HG02885 (cell line): ENCODE results near the gene ANXA2.

Experiments
- ATAC-seq: cut with Tn5 transposase; IDR thresholded peaks from one replicate; pipeline ENCODE4 v1.9.1; 2021; ENCODE audit warnings: mild to moderate bottlenecking; ENCODE audit not compliant: unreplicated experiment, poor library complexity

ANXA2 gene

DNA sequence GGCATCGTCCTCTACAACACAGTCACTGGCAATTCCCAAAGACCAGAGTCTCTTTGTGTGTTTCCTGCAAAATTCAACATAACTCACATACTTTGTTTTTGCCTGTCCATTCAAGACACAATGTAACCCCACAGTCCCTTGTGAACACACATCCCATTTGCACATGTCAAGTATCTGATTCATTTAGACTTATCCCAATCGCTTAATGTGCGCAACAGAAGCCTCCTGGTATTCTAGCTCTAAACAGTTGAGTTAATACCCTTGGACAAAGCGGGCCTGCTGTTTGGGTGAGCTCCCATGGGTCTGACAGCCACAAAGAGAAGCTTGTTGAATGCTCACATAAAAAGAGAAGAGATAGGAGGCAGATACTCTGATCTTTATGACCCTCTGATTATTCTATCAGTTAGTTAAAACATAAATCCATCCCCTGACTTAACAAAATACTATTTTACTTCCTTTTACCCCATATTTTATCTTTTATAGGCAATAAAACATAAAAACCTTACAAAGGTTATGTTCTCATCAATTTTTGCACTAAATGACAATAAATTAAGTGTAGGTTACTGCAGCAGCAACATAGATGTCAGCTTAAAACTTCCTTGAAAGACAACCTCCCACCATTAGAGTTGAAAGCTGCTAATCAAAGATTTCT is 79.4 kb downstream of the ANXA2 start:
- ATAC-seq, result no peak

DNA sequence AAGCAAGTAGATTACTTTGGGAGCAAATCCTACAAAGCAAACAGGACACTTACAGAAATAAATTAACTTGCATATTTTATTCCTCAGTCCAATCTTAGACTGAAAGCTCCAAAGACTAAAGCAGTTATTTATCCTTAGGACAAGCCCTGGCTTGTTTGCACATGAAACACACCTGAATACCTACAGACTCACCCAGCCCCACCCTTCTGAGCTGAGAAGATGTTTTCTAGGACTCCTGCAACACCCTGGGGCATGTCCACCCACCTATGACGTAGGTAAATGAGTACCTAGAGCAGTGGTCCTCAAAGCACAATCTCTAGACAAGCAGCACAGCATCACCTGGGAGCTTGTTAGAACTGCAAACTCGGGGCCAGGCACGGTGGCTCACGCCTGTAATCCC is 80.8 kb downstream of the ANXA2 start:
- no peak for ATAC-seq

DNA sequence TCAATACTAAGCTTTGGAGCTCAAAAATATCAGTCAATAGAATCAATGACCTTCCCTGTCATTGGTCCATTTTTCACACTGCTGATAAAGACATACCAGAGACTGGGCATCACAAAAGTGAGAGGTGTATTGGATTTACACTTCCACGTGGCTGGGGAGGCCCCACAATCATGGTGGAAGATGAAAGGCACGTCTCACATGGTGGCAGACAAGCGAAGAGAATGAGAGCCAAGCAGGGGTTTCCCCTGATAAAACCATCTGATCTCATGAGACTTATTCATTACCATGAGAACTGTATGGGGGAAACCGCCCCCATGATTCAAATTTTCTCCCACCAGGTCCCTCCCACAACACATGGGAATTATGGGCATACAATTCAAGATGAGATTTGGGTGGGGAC is 81.9 kb downstream of the ANXA2 start:
- no peak for ATAC-seq

DNA sequence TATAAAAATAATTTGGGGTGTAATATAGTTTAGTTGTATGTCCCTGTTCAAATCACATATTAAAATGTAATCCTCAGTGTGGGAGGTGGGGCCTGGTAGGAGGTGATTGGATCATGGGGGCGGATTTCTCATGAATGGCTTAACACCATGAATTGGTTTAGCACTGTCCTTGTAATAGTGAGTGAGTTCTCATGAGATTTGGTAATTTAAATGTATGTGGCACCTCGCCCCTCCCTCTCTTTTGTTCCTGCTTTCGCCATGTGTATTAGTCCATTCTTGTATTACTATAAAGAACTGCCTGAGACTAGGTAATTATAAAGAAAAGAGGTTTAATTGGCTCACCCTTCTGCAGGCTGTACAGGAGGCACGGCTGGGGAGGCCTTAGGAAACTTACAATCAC is 83.9 kb downstream of the ANXA2 start:
- ATAC-seq, result no peak

DNA sequence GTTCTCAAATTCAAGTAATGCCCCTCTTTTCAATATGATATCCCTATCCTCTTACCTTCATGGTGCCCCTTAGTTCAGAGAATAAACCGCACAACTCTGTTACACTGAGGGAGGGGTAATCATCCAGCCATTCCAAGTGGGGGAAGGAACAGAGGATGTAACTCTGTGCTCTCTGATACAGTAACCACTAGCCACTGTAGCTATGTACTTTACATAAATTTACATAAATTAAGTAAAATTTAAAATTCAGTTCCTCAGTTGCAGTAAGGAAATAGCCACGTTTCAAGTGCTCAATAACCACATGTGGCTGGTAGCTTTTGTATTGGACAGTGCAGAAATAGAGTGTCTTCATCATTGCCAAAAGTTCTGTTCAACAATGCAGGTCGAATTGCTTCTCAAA is 90.8 kb downstream of the ANXA2 start:
- no peak for ATAC-seq

DNA sequence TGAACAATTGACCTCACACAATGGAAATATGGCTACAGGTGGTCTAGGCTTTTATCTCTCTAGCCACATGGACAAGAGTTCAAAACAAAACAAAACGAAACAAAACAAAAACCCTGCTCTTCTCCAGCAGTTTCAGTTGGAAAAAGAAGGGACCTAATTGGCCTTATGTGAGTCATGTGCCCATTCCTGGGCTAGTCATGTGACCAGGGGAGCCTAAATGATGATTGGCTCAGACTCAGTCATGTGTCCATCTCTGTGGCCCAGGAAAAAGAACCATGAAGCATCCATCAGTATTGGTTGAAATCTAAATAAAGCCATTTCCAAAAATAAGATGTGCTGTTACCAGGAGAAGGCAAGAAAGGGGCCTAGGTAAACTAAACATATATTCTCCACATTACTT is 96.8 kb downstream of the ANXA2 start:
- ATAC-seq, result no peak

DNA sequence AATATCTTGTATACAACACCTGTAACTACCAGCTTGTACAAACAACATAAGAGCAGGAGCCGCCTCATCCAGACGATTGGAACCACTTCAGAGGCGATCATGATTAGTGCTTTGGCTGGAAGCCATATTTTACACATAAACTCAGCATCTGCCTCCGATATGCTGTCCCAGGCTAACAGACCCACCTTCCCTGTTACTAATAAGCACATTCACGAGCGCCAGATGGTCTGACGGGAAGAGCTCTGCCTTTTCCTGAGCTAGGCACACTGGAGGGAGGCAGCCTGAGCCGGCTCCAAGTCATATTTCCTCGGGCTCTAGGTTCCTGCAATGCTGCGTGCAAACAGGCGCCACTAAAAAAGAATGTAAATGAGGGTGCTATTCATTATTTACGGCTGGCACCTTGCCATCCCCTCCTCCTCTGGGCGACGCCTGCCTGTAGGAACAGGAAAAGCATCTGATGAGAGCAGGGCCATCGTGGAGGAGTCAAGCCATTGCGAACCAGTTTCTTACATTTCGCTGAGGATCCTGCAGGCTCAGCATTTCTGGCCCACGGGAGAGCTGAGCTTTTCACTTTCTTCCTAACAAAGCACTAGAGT is 98.2 kb downstream of the ANXA2 start:
- no peak for ATAC-seq
